HG03064 (cell line): Measurements from ENCODE around the gene C17orf78.
"Not testable (repeated sequence)": the region's sequence is repeated elsewhere in the genome, so short reads cannot be mapped to it uniquely, and the experiment has no call there.

Experiments
- ATAC-seq: cut with Tn5 transposase; IDR thresholded peaks from one replicate; pipeline ENCODE4 v1.9.1; 2021; ENCODE audit warnings: low read depth; ENCODE audit not compliant: unreplicated experiment

Gene C17orf78

GRCh38 chr17:37375706-37376105, at the start of gene C17orf78:
TSS of gene C17orf78 (plus strand) at chr17:37375985. CDS start at chr17:37376093, 108 bp downstream.
- ATAC-seq: no peak

- no peak for ATAC-seq
Measured at GRCh38 chr17:37327341-37328090, 48.3 kb upstream of the C17orf78 start.

GRCh38 chr17:37338847-37339246, 36.9 kb upstream of the C17orf78 start:
- no peak for ATAC-seq

- no peak for ATAC-seq
Measured at GRCh38 chr17:37339321-37339720, 36.5 kb upstream of the C17orf78 start.

- no peak for ATAC-seq
Measured at GRCh38 chr17:37340804-37341203, 35.0 kb upstream of the C17orf78 start.

- no peak for ATAC-seq
Measured at GRCh38 chr17:37342589-37342988, 33.2 kb upstream of the C17orf78 start.

GRCh38 chr17:37344519-37344918, 31.3 kb upstream of the C17orf78 start:
- ATAC-seq: no peak

- ATAC-seq: not testable (repeated sequence)
Measured at GRCh38 chr17:37346863-37347402, 28.9 kb upstream of the C17orf78 start.

GRCh38 chr17:37356796-37357569, 18.8 kb upstream of the C17orf78 start:
- not testable (repeated sequence) for ATAC-seq

GRCh38 chr17:37358098-37358829, 17.5 kb upstream of the C17orf78 start:
- peak; percentile 5 for ATAC-seq

GRCh38 chr17:37358830-37359681, 16.7 kb upstream of the C17orf78 start:
- ATAC-seq: peak; percentile 86

GRCh38 chr17:37359682-37360188, 16.1 kb upstream of the C17orf78 start:
- no peak for ATAC-seq

- no peak for ATAC-seq
Measured at GRCh38 chr17:37360632-37361031, 15.2 kb upstream of the C17orf78 start.

- no peak for ATAC-seq
Measured at GRCh38 chr17:37361543-37361942, 14.2 kb upstream of the C17orf78 start.

- no peak for ATAC-seq
Measured at GRCh38 chr17:37365589-37365988, 10.2 kb upstream of the C17orf78 start.

GRCh38 chr17:37368577-37368976, 7.2 kb upstream of the C17orf78 start:
- ATAC-seq: no peak

GRCh38 chr17:37373530-37374159, 2.1 kb upstream of the C17orf78 start:
- ATAC-seq: no peak

GRCh38 chr17:37382056-37382455, 6.3 kb downstream of the C17orf78 start:
- ATAC-seq: no peak

- no peak for ATAC-seq
Measured at GRCh38 chr17:37384560-37385149, 8.9 kb downstream of the C17orf78 start.
